NCI-H2107 treated with DMSO at 0.1 percent for 48 hours (cell line): ENCODE measurements around the gene GPR160.

ENCODE experiments used
- DNase-seq: peaks from one replicate; lab custom pipeline; 2025; ENCODE audit not compliant: unreplicated experiment; lab: John Stamatoyannopoulos, UW

The GPR160 gene

GRCh38 chr3:170027233-170028102 lies 10.3 kb upstream of the GPR160 start:
- DNase-seq, result no peak

DNA sequence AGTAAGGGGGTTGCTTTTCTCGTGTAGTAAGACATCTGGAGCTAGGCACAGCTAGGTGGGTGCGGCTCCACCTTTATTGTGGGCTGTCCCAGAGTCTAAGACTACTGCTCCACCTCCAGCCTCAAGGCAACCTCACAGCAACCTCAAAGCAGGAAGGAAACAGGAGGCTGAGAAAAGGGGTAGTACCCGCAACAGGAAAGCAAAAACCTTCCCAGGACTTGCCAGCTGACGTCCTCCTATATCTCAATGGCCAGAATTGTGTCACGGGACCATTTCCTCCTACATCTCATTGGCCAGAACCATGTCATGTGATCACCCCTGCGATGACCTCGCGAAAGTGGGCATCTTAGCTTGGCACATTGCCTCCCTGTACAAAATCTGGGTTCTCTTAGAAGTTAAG lies 4.3 kb upstream of the GPR160 start:
- DNase-seq, result no peak

DNA sequence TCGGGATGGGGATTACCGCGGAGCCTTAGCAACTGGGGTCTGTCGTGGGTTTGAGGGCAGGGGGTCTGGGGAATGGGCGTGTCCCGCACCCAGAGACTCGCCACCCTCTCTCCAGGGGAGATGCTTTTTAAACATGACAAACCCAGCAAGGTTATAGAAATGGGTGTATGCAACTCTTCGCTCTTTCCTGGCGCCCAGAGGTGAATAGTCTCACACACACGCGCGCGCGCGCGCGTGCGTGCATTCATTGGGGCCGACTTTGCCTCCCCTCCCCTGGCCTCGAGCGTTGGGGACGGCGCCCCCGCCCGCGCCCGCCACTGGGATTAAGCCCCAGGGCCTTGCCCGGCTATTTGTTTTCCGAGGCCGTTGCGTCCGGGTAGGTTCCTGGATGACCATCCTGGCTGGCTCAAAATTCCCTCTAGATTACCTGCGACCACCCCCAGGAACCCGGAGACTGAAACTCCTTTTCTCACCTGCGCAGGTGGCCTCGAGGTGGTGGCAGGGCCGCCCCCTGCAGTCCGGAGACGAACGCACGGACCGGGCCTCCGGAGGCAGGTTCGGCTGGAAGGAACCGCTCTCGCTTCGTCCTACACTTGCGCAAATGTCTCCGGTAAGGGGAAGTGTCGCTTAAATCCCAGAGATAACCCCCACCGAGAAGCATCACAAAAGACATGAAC lies 777 bp downstream of the GPR160 start:
- peak; percentile 46 for DNase-seq

DNA sequence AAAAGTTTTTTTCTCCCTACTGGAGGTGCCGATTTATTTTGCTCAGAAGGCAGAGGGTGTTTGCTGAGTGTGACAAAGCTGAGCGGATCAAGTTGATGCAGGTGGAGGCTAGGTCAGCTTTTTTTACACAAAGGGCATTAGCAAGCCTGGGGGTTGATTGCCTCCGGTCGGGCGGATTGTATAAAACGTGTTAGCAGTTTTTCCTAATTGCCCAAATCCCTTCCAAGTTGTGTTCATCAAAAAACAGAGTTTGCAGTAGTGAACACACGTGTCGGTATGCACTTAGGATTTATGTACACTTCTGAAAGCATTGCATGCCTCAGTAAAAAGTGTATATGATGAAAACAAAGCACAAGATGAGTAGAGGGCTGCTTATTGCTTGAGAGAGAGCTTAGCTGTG lies 2.6 kb downstream of the GPR160 start:
- DNase-seq, result no peak

GRCh38 chr3:170043506-170043905 lies 5.7 kb downstream of the GPR160 start:
- no peak for DNase-seq

DNA sequence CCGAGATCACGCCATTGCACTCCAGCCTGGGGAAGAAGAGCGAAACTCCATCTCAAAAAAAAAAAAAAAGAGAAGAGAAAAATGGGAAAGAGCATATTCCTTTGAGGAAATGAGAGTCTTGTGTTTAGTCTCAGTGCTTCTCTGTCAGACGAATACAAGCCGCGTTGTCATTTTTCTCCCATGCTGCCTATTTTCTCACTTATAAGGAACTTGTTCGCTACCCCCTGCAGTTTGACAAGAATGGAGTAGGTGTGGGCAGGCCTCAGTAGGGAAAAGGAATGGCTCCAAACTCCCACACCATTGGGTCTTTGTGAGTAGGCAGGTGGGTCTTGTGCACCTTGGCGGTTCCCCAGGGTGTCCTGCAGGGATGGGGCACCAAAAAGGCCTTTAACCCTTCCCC lies 6.5 kb downstream of the GPR160 start:
- no peak for DNase-seq

- DNase-seq, result no peak
Measured at GRCh38 chr3:170044795-170045244, 7.0 kb downstream of the GPR160 start.

DNA sequence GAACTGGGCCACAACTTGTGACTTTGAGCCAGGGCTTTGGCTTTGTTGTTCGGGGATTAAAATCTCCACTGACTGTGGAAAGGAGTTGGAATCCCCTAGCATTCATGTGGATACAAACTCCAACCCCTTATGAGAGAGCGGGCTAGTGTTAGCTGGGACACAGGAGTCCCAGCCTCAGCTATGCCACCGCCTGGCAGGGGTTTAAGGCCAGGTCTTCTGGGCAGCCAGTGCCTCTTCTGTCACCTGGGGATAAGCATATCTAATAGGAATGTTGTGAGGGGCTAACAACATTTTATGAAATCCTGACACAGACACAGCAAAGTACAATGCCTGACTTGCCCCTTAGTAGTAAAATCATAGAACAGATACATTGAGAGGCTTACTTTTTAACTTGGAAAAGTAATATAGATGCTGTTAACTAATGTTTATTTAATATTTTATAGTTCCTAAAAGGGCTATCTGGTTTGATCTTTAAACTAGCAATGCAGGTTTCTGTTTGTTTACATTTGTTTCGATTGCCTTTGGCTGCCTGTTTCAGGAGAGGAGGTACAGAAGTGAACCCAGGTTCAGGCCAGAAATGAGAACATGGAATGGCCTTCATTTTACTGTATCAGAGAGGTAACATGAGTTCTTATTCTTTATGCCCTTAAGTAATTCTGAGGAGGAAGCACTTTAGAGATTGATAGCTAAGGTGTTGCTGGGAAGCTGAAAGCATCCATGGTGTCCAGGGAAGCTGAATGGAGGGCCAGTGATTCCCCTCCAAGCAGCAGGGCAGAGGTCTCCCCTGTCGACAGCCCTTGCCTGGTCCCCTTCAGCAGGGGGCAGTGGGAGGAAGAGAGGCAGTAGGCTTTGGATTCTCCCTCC lies 8.7 kb downstream of the GPR160 start:
- DNase-seq, result no peak

GRCh38 chr3:170047133-170047404 lies 9.3 kb downstream of the GPR160 start:
- DNase-seq, result no peak

GRCh38 chr3:170049146-170050000 lies 11.6 kb downstream of the GPR160 start:
- DNase-seq, result no peak

DNA sequence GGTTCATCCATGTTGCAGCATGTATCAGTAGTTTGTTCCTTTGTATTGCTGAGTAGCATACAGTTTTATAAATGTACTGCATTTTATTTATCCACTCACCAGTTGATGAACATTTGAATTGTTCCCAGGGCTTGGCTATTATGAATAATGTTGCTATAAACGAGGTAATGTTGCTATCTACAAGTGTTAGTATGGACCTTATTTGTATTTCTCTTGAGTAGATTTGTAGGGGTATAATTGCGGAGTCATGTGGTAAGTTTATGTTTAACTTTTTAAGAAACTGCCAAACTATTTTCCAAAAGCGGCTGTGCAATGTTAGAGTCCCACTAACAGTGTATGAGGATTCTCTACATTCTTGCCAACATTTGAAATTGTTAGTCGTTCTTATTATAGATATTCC lies 13.0 kb downstream of the GPR160 start:
- no peak for DNase-seq

- DNase-seq, result no peak
Measured at GRCh38 chr3:170052398-170052797, 14.6 kb downstream of the GPR160 start.

DNA sequence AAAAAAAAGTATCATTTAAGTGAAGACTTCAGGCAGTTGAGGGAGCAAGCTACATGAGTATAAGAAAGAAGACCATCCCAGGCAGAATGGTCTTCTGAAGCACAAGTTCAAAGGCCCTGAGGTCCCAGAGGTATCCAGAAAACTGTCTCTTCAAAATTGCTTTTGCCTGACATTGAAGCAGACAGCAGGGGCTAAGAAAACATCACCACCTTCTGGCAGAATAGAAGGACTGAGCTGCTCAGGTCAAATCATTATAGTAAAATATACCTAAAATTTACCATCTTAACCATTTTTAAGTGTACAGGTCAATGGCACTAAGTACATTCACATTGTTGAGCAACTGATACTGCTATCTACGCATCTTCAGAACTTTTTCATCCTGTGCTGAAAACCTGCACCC lies 16.4 kb downstream of the GPR160 start:
- DNase-seq, result no peak

DNA sequence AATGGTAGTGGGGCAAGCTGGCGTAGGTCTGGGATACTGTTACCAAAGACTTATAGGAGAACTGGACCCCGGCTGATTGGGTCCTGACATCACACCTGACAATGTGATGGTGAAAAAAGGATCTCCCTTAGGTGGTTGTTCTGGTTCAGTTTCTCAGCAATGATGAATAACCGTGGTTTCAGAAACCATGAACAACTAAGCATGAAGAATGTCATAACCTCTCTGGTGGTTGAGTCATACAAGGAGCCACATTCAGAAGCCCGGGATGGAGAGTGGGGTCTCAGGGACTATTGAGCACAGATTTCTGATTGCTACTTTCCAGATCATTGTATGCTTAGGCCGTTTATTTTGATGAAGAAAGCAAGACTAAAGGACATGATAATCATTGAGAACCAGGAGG lies 17.4 kb downstream of the GPR160 start:
- DNase-seq, result no peak

- DNase-seq, result no peak
Measured at GRCh38 chr3:170056710-170057454, 19.1 kb downstream of the GPR160 start.

DNA sequence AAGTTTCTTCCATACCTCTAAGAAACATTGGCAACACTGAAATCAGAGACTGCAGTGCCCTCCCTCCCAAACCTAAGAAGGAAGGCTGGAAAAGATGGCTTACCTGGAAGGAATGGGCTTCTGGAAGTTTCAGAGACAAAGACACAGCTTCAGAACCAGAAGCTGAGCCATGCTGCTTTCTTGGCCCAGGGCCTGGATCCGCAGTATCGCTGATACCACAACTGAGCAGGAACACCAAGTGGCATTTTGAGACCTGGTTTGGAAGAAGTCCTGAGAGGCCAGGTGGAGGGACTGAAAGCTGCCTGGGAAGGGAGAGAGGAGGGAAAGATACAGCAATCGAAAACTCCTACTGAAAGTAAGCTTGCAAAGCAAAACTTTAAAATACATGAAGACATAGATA lies 19.8 kb downstream of the GPR160 start:
- no peak for DNase-seq

- DNase-seq, result no peak
Measured at GRCh38 chr3:170058127-170058526, 20.3 kb downstream of the GPR160 start.

DNA sequence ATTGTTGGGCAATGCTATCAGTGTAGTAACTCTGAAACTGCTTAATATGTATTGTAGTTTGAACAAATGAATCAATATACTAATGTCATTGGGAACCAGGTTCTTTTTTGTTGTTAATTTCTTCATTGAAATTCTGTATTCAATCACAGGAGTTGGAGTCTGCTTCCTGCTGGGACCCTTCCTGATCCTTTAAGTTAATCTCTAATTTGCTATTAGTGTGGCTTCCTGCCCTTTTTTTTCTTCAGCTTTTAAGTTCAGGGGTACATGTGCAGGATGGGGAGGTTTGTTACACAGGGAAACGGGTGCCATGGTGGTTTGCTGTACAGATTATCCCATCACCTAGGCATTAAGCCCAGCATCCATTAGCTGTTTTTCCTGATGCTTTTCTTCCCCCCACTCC lies 21.7 kb downstream of the GPR160 start:
- no peak for DNase-seq

DNA sequence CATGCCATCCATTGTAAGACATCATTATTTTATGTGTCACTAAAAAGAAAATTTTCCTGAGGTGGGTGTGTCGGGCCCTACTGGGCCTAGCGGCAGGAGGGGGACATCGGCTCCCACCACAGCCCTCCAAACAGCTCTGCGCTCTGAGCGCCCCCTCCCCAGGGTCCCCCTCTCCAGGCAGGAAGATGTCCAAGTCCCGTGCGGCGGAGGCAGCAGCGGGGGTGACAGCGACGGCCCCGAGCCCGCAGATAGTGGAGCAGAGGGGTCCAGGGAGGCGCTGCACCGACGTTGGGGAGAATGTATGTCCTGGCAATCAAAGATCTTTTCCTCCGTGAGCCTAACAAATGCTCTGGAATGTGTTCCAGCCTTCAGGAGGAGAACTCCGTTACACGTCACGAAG lies 24.3 kb downstream of the GPR160 start:
- DNase-seq, result no peak

DNA sequence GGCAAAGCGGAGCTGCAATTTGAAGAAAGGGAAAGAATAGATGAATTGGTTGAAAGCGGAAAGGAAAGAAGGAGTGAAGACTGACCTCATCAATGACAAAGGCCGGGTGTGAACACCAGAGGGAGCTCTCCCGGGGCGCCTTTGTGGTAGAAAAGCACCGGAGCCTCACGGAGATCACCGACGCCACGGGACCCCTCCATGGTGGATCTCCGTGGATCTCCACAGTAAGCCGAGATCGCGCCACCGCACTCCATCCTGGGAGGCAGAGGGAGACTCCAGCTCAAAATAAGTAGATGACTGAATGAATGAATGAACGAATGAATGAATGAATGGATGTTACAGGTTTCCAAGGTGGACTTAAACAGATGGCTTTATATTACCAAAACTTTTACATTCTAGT lies 25.0 kb downstream of the GPR160 start:
- no peak for DNase-seq
